Nephron (organoid): Measurements from ENCODE around the gene SELENOI.
"Not testable (repeated sequence)": the region's sequence is repeated elsewhere in the genome, so short reads cannot be mapped to it uniquely, and the experiment has no call there.

Source experiments
- H3K27ac Mint-ChIP-seq, 3 experiments: 2 replicates each; pipeline ENCODE4 v1.8.0; 2020; ENCODE audit warnings: mixed read lengths in 3 of 3, mild to moderate bottlenecking in 2 of 3, moderate library complexity in 1 of 3
- H3K27me3 Mint-ChIP-seq: 2 replicates; pipeline ENCODE4 v1.8.0; 2021; ENCODE audit warnings: low read depth, mild to moderate bottlenecking, moderate library complexity, mixed read lengths
- H3K36me3 Mint-ChIP-seq: 2 replicates; pipeline ENCODE4 v1.8.0; 2020; ENCODE audit warnings: low read depth, mixed read lengths
- H3K4me1 Mint-ChIP-seq: 2 replicates; pipeline ENCODE4 v1.8.0; 2020; ENCODE audit warnings: mixed read lengths
- H3K4me3 Mint-ChIP-seq, 3 experiments: 2 replicates each; pipeline ENCODE4 v1.8.0; 2020; ENCODE audit warnings: mild to moderate bottlenecking in 3 of 3, mixed read lengths in 3 of 3, moderate library complexity in 2 of 3
- H3K9me3 Mint-ChIP-seq: 2 replicates; pipeline ENCODE4 v1.8.0; 2020; ENCODE audit warnings: mixed read lengths
- CTCF ChIP-seq, 3 experiments: fragments of 200-600 bp; sonication (generic); IDR thresholded peaks; one replicate each; pipeline ENCODE4 v1.5.0; 2021; ENCODE audit warnings: antibody characterized with exemption in 3 of 3; ENCODE audit not compliant: unreplicated experiment in 3 of 3

Gene SELENOI

GRCh38 chr2:26366957-26367356 lies 21.0 kb downstream of the SELENOI start:
- Mint-ChIP-seq H3K27me3 (no peaks in the 10 kb centered on the region), H3K27ac (no peak overlapping the region), H3K4me1 (no peaks in the 10 kb centered on the region), H3K9me3 (peaks cover 2% of the 10 kb centered on the region), H3K4me3 (no peak overlapping the region), H3K36me3 (peaks cover 39% of the 10 kb centered on the region)
- no peak for TF ChIP-seq CTCF (IDR thresholded peaks at IDR 0.05; ENCODE audit: unreplicated experiment in 3 of 3)

- not testable (repeated sequence) for H3K4me1 Mint-ChIP-seq, H3K27me3 Mint-ChIP-seq, H3K4me3 Mint-ChIP-seq, H3K9me3 Mint-ChIP-seq, H3K27ac Mint-ChIP-seq
- H3K36me3 Mint-ChIP-seq = peaks cover 55% of the 10 kb centered on the region
Measured at GRCh38 chr2:26369664-26370063, 23.7 kb downstream of the SELENOI start.

GRCh38 chr2:26370909-26371308 lies 25.0 kb downstream of the SELENOI start:
- not testable (repeated sequence) for H3K4me1 Mint-ChIP-seq, H3K27ac Mint-ChIP-seq, H3K9me3 Mint-ChIP-seq, H3K4me3 Mint-ChIP-seq, H3K27me3 Mint-ChIP-seq
- H3K36me3 Mint-ChIP-seq = peaks cover 60% of the 10 kb centered on the region

- H3K36me3 Mint-ChIP-seq = peaks cover 64% of the 10 kb centered on the region
- TF ChIP-seq CTCF (IDR thresholded peaks at IDR 0.05; ENCODE audit: unreplicated experiment in 3 of 3) = no peak
- no peak overlapping the region for H3K4me3 Mint-ChIP-seq
- no peak overlapping the region for H3K27ac Mint-ChIP-seq
- no peaks in the 10 kb centered on the region for H3K4me1 Mint-ChIP-seq
- peaks cover 4% of the 10 kb centered on the region for H3K9me3 Mint-ChIP-seq
- H3K27me3 Mint-ChIP-seq = no peaks in the 10 kb centered on the region
Measured at GRCh38 chr2:26376799-26377198, 30.9 kb downstream of the SELENOI start.

- Mint-ChIP-seq H3K27me3 (no peaks in the 10 kb centered on the region), H3K4me1 (no peaks in the 10 kb centered on the region), H3K4me3 (no peak overlapping the region), H3K36me3 (peaks cover 50% of the 10 kb centered on the region), H3K27ac (no peak overlapping the region), H3K9me3 (no peaks in the 10 kb centered on the region)
- no peak for TF ChIP-seq CTCF (IDR thresholded peaks at IDR 0.05; ENCODE audit: unreplicated experiment in 3 of 3)
Measured at GRCh38 chr2:26380281-26380680, 34.3 kb downstream of the SELENOI start.

- Mint-ChIP-seq H3K27ac (no peak overlapping the region), H3K4me3 (no peak overlapping the region), H3K4me1 (no peaks in the 10 kb centered on the region), H3K9me3 (no peaks in the 10 kb centered on the region), H3K36me3 (peaks cover 37% of the 10 kb centered on the region), H3K27me3 (no peaks in the 10 kb centered on the region)
- TF ChIP-seq CTCF (IDR thresholded peaks at IDR 0.05; ENCODE audit: unreplicated experiment in 3 of 3) = no peak
Measured at GRCh38 chr2:26382564-26382963, 36.6 kb downstream of the SELENOI start.

GRCh38 chr2:26384183-26384582 lies 38.2 kb downstream of the SELENOI start:
- Mint-ChIP-seq H3K4me3 (no peak overlapping the region), H3K27ac (no peak overlapping the region), H3K27me3 (no peaks in the 10 kb centered on the region), H3K9me3 (no peaks in the 10 kb centered on the region), H3K36me3 (peaks cover 31% of the 10 kb centered on the region), H3K4me1 (no peaks in the 10 kb centered on the region)
- TF ChIP-seq CTCF (IDR thresholded peaks at IDR 0.05; ENCODE audit: unreplicated experiment in 3 of 3) = no peak
